GM04503 (cell line): ENCODE measurements around the gene NRSN2.

ENCODE experiments used
- DNase-seq: peaks from one replicate; pipeline ENCODE4 v3.0.0-alpha.2; 2012; ENCODE audit warnings: low read depth

The NRSN2 gene

GRCh38 chr20:397432-398237, 50.7 kb downstream of the NRSN2 start:
- no peak for DNase-seq

GRCh38 chr20:399182-399707, 52.3 kb downstream of the NRSN2 start:
- no peak for DNase-seq

DNA sequence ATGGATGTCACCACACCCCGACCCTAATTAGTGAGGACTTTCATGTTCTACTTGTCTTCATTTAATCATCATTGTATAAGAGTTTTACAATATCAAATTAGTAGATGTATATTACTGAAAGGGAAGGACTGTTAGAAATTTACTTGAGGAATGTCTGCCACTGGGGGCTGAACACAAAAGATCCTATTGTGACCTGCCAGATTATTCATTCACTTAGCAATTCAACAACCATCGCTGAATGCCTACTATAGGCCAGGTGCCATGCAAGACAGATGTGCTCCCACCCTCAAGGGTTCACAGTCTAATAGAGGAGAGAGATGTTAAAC, 53.2 kb downstream of the NRSN2 start:
- DNase-seq = no peak

DNA sequence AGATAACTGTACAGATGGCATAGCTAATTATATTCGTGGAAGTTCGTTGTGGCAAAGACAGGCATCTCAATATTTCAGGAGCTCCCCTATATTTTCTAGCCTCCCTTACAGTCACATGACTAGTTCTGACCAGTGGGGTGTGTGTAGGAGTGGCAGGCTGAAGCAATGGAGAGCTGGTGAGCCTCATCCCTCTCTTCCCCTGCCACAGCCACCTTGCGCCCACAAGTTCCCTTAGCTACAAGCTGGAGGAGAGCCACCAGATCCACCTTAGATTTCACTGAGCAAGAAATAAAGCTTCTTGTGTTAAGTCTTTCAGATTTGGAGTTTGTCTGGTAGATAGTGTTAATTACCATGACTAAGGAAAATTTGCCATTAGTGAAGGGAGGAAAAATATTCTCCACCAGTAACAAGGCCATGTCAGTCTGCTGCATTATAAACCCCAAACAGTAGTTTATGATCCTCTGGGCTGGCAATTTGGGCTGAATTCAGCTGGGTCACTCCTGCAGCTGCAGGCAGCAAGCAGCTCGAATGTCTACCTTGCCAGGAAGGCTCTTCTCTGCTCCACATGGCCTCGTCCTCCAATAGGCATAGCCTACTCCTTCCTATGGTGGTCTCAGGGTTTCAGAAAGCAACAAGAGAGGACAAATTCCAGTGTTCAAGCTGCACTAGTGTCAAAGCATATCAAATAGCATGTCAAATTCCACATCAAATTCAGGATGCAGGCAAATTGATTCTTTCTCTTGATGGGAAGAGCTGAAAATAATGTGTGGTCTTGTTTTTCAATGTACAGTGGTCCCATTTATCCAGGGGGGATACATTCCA, 53.8 kb downstream of the NRSN2 start:
- no peak for DNase-seq

- DNase-seq = no peak
These were observed 55.0 kb downstream of the NRSN2 start for GRCh38 chr20:401682-402495.

DNA sequence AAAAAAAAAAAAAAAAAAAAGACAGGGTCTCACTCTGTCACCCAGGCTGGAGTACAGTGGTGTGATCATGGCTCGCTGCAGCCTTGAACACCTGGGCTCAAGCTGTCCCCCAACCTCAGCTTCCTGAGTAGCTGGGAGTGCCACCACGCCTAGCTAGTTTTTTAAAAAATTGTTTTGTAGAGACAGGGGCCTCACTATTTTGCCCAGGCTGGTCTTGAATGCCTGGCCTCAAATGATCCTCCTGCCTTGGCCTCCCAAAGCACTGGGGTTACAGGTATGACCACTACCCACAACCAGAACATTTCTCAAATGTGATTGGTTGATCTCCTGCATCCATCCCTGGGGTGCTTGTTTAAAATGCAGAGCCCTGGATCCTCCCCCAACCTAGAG, 55.6 kb downstream of the NRSN2 start:
- no peak for DNase-seq

GRCh38 chr20:402898-403581, 56.1 kb downstream of the NRSN2 start:
- no peak for DNase-seq

GRCh38 chr20:403582-403957, 56.7 kb downstream of the NRSN2 start:
- DNase-seq = no peak

- DNase-seq = no peak
These were observed 57.2 kb downstream of the NRSN2 start for GRCh38 chr20:404088-404487.
